HEK293 (cell line): Measurements from ENCODE around the gene ERBB4.

Experiments
- CTCF ChIP-seq: fragments of 450-650 bp; formaldehyde crosslinking; IDR thresholded peaks from 2 replicates; pipeline ENCODE4 v1.5.1; 2016; ENCODE audit warnings: missing biosample characterization, missing genetic modification characterization
- INSM2 ChIP-seq: fragments of 450-650 bp; formaldehyde crosslinking; IDR thresholded peaks from 2 replicates; pipeline ENCODE4 v1.5.1; 2016; ENCODE audit warnings: missing biosample characterization, missing genetic modification characterization
- MYNN ChIP-seq: fragments of 450-650 bp; formaldehyde crosslinking; IDR thresholded peaks from 2 replicates; pipeline ENCODE4 v1.5.1; 2016; ENCODE audit warnings: missing biosample characterization, missing genetic modification characterization, borderline replicate concordance
- PBX3 ChIP-seq: sonication (generic); formaldehyde crosslinking; IDR thresholded peaks from 2 replicates; pipeline ENCODE4 v1.8.1; 2022; ENCODE audit warnings: mild to moderate bottlenecking, moderate library complexity, missing genetic modification reagents
- PRDM10 ChIP-seq: fragments of 450-650 bp; formaldehyde crosslinking; IDR thresholded peaks from 2 replicates; pipeline ENCODE4 v1.5.1; 2016; ENCODE audit warnings: missing biosample characterization, missing genetic modification characterization
- SETDB1 ChIP-seq: IDR thresholded peaks from one replicate; pipeline ENCODE4 v1.6.1; 2017; ENCODE audit warnings: mild to moderate bottlenecking, low read length, moderate library complexity, mixed read lengths; ENCODE audit not compliant: insufficient read length
- ZBTB1 ChIP-seq: fragments of 450-650 bp; formaldehyde crosslinking; IDR thresholded peaks from 2 replicates; pipeline ENCODE4 v1.5.1; 2016; ENCODE audit warnings: missing biosample characterization, missing genetic modification characterization
- ZFP41 ChIP-seq: fragments of 450-650 bp; formaldehyde crosslinking; IDR thresholded peaks from 2 replicates; pipeline ENCODE4 v1.5.1; 2016; ENCODE audit warnings: missing biosample characterization, missing genetic modification characterization, borderline replicate concordance
- ZNF140 ChIP-seq: fragments of 450-650 bp; formaldehyde crosslinking; IDR thresholded peaks from 2 replicates; pipeline ENCODE4 v1.5.1; 2016; ENCODE audit warnings: missing biosample characterization, missing genetic modification characterization
- ZNF274 ChIP-seq, 2 experiments: fragments of 200-500 bp in 1 of 2; fragments of 450-650 bp in 1 of 2; sonication (Bioruptor generic) in 1 of 2; formaldehyde crosslinking in 1 of 2; IDR thresholded peaks; 2 replicates each; pipeline versions ENCODE4 v1.5.1 to v1.6.1; 2014 to 2016; ENCODE audit warnings: borderline replicate concordance in 1 of 2, inconsistent platforms in 1 of 2, low read length in 1 of 2, missing biosample characterization in 1 of 2, missing genetic modification characterization in 1 of 2
- ZNF302 ChIP-seq: fragments of 450-650 bp; formaldehyde crosslinking; IDR thresholded peaks from 2 replicates; pipeline ENCODE4 v1.5.1; 2016; ENCODE audit warnings: missing biosample characterization, missing genetic modification characterization, low read depth
- ZNF398 ChIP-seq: fragments of 450-650 bp; formaldehyde crosslinking; IDR thresholded peaks from 2 replicates; pipeline ENCODE4 v1.5.1; 2017; ENCODE audit warnings: missing biosample characterization, missing genetic modification characterization
- ZNF792 ChIP-seq: fragments of 450-650 bp; formaldehyde crosslinking; IDR thresholded peaks from 2 replicates; pipeline ENCODE4 v1.5.1; 2016; ENCODE audit warnings: missing biosample characterization, missing genetic modification characterization
- ZSCAN30 ChIP-seq: fragments of 450-650 bp; IDR thresholded peaks from 2 replicates; pipeline ENCODE4 v1.5.1; 2018; ENCODE audit warnings: missing biosample characterization, mild to moderate bottlenecking, missing genetic modification characterization, moderate library complexity

- no peak for TF ChIP-seq ZNF274 (IDR thresholded peaks at IDR 0.05; ENCODE audit: low read length)
- no peak for TF ChIP-seq ZNF274 (tag by site-specific recombination; IDR thresholded peaks at IDR 0.05; ENCODE audit: borderline replicate concordance)
- no peak for TF ChIP-seq MYNN (tag by site-specific recombination)
- TF ChIP-seq CTCF (tag by site-specific recombination): no peak
- no peak for TF ChIP-seq ZNF398 (tag by site-specific recombination)
- no peak for TF ChIP-seq ZFP41 (tag by site-specific recombination)
- no peak for TF ChIP-seq SETDB1
- TF ChIP-seq PRDM10 (tag by site-specific recombination): no peak
- no peak for TF ChIP-seq ZNF140 (tag by site-specific recombination)
- TF ChIP-seq ZNF302 (tag by site-specific recombination): no peak
- no peak for TF ChIP-seq ZBTB1 (tag by site-specific recombination)
- TF ChIP-seq PBX3 (CRISPR knock-in tag): no peak
- no peak for TF ChIP-seq ZSCAN30 (tag by site-specific recombination)
- no peak for TF ChIP-seq ZNF792 (tag by site-specific recombination)
- no peak for TF ChIP-seq INSM2
These were observed 184.2 kb downstream of the ERBB4 start for GRCh38 chr2:212354382-212354781.
